ENCODE results near the gene FSIP2. TPM values are rescaled to one million over a fixed set of nuclear protein-coding genes. Genes with fewer than 3 reads are reported as not detected.

Gene FSIP2
- total RNA-seq, 1 donor from 2014 or later: 8.3 TPM

- TF ChIP-seq, protein P1, sequence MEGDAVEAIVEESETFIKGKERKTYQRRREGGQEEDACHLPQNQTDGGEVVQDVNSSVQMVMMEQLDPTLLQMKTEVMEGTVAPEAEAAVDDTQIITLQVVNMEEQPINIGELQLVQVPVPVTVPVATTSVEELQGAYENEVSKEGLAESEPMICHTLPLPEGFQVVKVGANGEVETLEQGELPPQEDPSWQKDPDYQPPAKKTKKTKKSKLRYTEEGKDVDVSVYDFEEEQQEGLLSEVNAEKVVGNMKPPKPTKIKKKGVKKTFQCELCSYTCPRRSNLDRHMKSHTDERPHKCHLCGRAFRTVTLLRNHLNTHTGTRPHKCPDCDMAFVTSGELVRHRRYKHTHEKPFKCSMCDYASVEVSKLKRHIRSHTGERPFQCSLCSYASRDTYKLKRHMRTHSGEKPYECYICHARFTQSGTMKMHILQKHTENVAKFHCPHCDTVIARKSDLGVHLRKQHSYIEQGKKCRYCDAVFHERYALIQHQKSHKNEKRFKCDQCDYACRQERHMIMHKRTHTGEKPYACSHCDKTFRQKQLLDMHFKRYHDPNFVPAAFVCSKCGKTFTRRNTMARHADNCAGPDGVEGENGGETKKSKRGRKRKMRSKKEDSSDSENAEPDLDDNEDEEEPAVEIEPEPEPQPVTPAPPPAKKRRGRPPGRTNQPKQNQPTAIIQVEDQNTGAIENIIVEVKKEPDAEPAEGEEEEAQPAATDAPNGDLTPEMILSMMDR (conservative IDR thresholded peaks at IDR 0.05): no peak
- DNase-seq (ENCODE audit: extremely low spot score, unreplicated experiment): no peak
- H3K27ac Mint-ChIP-seq: no peak overlapping the region
- H3K27me3 Mint-ChIP-seq: peaks cover 9% of the 10 kb centered on the region
- peaks cover 4% of the 10 kb centered on the region for H3K9me3 Mint-ChIP-seq
- peaks cover 4% of the 10 kb centered on the region for H3K4me1 Mint-ChIP-seq (ENCODE audit: unreplicated experiment)
- peak overlapping the region; percentile 89 for H3K4me3 Mint-ChIP-seq
- H3K36me3 Mint-ChIP-seq: no peaks in the 10 kb centered on the region
Observed at GRCh38 chr2:185736210-185736609, 2.4 kb upstream of the FSIP2 start.

DNA sequence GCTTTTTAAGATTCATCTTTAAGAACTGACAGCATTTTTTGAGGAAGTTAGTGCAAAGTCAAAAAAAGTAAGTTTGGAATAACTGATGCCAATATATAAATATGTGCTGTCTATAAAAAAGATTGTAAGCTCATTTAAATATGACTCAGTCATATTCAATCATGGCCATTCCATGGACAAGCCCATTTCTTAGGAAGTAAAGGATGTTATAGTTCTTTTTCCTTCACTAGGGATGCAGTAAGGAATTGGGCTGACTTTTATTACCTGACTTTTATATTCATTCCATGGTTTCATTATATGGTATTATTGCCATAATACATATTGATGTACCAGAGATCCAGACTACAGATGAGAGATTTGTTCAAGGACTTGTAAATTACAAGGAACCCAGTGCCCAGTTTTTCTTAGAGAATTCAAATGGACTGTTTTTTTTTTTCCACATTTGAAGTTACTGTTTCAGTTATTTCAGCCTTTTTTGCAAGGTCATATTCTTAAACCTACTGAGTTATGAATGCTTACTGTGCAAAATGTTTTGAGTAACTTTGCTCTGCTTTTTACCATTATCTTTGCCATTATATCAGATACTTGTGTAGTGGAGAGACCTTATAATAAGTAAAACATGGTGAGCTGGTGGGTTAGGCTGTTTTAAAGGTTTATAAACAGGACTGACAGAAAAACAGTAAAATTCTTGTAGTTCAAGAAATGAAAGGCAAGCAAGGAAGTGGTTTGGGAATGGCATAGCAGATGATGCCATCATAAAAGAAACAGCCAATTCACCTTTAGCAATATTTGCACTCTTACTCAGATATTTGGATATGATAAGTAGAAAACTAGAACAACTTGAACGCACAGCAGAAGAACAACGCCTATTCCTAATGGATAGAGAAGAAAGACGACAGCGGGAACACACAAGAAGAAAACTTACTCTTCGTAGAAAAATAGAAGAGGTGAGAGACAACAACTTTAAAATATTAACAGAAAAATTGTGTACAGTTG lies 7.6 kb downstream of the FSIP2 start:
- no peaks in the 10 kb centered on the region for H3K4me1 Mint-ChIP-seq (ENCODE audit: unreplicated experiment)
- no peaks in the 10 kb centered on the region for H3K36me3 Mint-ChIP-seq
- no peak overlapping the region for H3K27ac Mint-ChIP-seq
- H3K27me3 Mint-ChIP-seq: no peaks in the 10 kb centered on the region
- DNase-seq (ENCODE audit: extremely low spot score, unreplicated experiment): no peak
- H3K4me3 Mint-ChIP-seq: no peak overlapping the region
- no peaks in the 10 kb centered on the region for H3K9me3 Mint-ChIP-seq
- TF ChIP-seq, protein P1 (conservative IDR thresholded peaks at IDR 0.05): no peak

DNA sequence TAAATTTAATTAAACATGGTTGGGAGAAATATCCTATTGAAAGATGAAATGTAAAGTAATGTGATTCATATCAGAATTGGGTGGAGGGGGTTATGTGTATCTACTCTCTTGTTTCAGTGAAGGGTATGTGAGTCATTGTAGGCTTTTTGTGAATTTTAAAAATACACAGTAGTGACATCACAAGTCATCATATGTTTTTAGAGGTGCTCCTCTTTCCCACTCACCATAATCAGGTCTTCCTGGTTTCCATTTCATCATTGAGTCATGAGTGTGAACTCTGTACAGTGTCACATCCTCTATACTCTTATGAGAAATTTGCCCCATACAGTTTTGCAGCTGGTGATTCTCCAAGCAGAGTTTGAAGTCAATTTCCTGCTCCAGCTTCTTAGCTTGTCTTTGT lies 18.8 kb downstream of the FSIP2 start:
- no peak for DNase-seq (ENCODE audit: extremely low spot score, unreplicated experiment)
- no peak overlapping the region for H3K27ac Mint-ChIP-seq
- H3K4me3 Mint-ChIP-seq: no peak overlapping the region
- no peaks in the 10 kb centered on the region for H3K36me3 Mint-ChIP-seq
- TF ChIP-seq, protein P1 (conservative IDR thresholded peaks at IDR 0.05): no peak
- H3K27me3 Mint-ChIP-seq: no peaks in the 10 kb centered on the region
- no peaks in the 10 kb centered on the region for H3K9me3 Mint-ChIP-seq
- no peaks in the 10 kb centered on the region for H3K4me1 Mint-ChIP-seq (ENCODE audit: unreplicated experiment)

DNA sequence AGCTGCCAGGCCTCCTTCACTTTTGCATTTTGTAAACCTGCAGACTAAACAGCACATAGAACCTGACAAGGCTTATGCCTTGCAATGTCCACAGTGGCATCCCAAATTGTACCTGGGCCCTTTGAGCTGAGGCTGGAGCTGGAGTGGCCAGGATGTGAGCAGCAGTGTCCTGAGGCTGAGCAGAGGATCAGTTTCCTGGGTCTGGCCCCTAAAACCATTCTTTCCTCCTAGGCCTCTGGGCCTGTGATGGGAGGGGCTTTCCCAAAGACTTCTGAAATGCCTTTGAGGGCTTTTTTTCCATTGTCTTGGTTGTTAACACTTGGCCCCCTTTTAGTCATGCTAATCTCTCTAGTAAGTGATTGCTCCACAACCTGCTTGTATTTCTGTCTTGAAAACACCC lies 32.8 kb downstream of the FSIP2 start:
- peaks cover 25% of the 10 kb centered on the region for H3K36me3 Mint-ChIP-seq
- H3K4me3 Mint-ChIP-seq: no peak overlapping the region
- H3K27ac Mint-ChIP-seq: no peak overlapping the region
- TF ChIP-seq, protein P1 (conservative IDR thresholded peaks at IDR 0.05): no peak
- DNase-seq (ENCODE audit: extremely low spot score, unreplicated experiment): no peak
- no peaks in the 10 kb centered on the region for H3K27me3 Mint-ChIP-seq
- H3K9me3 Mint-ChIP-seq: peaks cover 18% of the 10 kb centered on the region
- no peaks in the 10 kb centered on the region for H3K4me1 Mint-ChIP-seq (ENCODE audit: unreplicated experiment)

- H3K27ac Mint-ChIP-seq: no peak overlapping the region
- DNase-seq (ENCODE audit: extremely low spot score, unreplicated experiment): no peak
- TF ChIP-seq, protein P1 (conservative IDR thresholded peaks at IDR 0.05): no peak
- no peaks in the 10 kb centered on the region for H3K4me1 Mint-ChIP-seq (ENCODE audit: unreplicated experiment)
- no peak overlapping the region for H3K4me3 Mint-ChIP-seq
- H3K36me3 Mint-ChIP-seq: no peaks in the 10 kb centered on the region
- no peaks in the 10 kb centered on the region for H3K9me3 Mint-ChIP-seq
- no peaks in the 10 kb centered on the region for H3K27me3 Mint-ChIP-seq
Observed at GRCh38 chr2:185780890-185781289, 42.3 kb downstream of the FSIP2 start.
